ENCODE measurements around the gene NOC4L.
"Not testable (repeated sequence)": the region's sequence is repeated elsewhere in the genome, so short reads cannot be mapped to it uniquely, and the experiment has no call there.

NOC4L gene

DNA sequence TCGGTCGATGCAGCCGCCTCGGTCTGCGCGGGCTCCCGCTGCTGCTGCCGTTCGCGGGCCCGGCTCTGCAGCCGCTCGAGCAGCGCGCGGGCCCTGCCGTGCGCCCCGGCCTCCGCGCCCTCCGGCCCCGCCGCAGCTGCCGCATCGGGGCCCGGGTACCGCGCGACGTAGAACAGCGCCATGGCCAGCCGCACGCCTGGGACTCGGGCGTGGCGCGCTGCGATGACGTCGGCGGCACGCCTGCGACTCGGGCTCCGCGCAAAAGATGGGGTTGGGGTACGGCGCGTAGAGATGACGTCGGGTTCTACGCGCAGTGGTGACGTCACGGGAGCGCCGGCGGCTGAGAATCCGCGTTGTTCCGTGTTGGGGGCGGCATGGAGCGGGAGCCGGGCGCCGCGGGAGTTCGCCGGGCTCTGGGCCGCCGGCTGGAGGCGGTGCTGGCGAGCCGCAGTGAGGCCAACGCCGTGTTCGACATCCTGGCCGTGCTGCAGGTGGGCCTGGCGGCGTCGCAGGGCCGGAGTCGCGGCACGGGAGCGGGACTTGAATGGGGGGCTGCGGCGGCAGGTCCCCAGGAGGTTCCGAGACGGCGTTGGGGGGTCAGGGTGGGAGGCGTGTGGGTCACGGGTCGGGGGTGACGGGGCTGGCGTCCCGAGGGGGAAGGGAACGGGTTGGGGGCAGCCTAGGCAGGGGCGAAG is at the start of gene NOC4L, which contains the start of gene DDX51:
NOC4L (plus strand) TSS at position 343 of the 695 bp plus-strand sequence; CDS start at position 375, 32 bp downstream.
DDX51 (minus strand) TSS at position 205 of the 695 bp plus-strand sequence; CDS start at position 182, 23 bp downstream.
- DNase-seq (ENCODE audit: low spot score): peak; percentile 99

DNA sequence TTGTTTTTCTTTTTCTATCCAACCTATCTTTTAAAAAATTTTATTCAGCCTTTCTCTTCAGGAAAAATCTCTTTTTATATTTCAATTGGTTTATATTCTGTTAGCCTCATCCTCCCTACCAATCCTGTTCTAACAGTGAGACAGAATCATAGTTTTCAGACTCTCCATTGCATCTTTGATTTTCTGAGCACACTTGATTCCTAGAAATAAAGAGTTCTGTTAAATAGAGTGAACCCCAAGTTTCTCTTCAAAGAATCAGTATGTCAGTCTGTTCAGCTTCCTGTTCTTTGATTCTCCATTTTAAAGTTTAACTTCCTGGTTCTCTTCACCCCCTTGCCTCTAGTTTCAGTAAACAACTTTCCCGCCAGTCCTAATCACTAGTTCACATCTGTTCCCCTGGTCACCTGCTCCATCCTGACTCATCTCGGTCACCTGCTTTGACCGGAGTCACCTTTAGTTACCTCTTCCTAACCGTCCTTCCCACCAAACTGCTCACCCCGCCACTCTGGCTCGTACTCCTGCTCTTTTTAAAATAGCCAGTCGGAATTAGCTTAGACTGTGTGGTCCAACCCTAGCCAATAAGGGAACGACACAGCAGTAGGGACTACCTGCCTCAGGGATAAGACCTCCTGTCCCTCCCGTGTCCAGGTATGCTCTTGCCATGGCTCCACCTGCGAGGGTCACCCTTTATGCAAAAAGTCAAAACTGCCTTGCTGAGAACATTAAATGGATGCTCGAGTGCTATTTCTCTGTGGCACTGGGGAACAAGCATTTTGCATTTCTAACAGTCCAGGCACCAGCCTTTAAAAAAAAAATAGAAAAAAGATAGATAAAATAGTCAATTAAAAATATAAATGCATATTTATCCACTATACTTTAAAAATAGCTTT is 48.5 kb upstream of the NOC4L start:
- DNase-seq (ENCODE audit: low spot score): no peak

- DNase-seq (ENCODE audit: low spot score): no peak
Measured at GRCh38 chr12:132099739-132100138, 44.5 kb upstream of the NOC4L start.

- no peak for DNase-seq (ENCODE audit: low spot score)
Measured at GRCh38 chr12:132100306-132101065, 43.8 kb upstream of the NOC4L start.

GRCh38 chr12:132102297-132102696 is 42.0 kb upstream of the NOC4L start:
- DNase-seq (ENCODE audit: low spot score): no peak

- not testable (repeated sequence) for DNase-seq (ENCODE audit: low spot score)
Measured at GRCh38 chr12:132103072-132103471, 41.2 kb upstream of the NOC4L start.

- no peak for DNase-seq (ENCODE audit: low spot score)
Measured at GRCh38 chr12:132103542-132104308, 40.5 kb upstream of the NOC4L start.

DNA sequence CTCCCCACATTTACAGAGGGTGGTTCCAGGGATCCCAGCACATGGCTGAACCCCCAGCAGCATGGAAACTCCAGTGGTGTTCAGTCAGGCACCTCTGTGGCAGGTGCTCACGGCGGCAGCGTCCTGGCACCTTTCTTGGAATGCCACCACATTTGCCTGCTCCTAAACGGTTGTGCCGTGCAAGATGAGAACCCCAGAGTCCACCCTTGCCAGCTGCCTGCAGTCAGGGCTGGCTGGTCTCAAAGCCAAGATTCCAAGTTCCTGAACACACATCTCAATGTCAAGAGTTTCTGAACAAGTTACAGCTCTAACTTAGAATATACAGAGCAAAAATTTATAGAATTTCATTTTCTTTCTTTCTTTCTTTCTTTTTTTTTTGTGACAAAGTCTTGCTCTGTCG is 38.8 kb upstream of the NOC4L start:
- DNase-seq (ENCODE audit: low spot score): no peak

- no peak for DNase-seq (ENCODE audit: low spot score)
Measured at GRCh38 chr12:132106921-132107320, 37.3 kb upstream of the NOC4L start.

DNA sequence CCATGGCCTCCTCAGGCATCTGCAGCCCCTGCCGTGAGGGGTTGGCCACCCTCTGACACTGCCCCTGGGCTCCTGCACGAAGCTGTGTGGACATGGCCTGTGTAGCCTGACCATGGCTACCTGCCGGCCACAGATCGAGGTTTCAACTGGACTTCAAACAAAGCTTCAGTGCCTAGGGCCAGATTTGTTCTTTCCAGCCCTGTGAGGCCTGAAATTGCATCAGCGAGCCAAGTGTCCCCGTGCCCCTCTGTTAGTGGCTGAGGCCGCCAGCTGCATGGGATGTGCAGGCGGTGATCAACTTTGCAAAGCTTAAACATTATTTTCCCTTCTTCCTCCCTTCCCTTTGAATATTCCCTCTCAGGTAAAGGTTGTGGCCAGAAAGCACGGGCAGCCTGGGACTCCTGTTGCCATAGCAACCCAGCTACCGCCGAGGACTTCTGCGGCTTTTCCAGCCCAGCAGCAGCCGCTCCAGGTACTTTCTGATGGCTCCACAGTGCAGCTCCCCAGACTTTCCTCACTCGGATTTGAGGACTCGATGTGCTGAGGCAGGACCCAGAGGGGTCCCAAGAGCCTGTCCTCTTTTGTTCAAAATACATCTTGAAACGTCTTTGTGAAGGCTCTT is 35.9 kb upstream of the NOC4L start:
- DNase-seq (ENCODE audit: low spot score): no peak

DNA sequence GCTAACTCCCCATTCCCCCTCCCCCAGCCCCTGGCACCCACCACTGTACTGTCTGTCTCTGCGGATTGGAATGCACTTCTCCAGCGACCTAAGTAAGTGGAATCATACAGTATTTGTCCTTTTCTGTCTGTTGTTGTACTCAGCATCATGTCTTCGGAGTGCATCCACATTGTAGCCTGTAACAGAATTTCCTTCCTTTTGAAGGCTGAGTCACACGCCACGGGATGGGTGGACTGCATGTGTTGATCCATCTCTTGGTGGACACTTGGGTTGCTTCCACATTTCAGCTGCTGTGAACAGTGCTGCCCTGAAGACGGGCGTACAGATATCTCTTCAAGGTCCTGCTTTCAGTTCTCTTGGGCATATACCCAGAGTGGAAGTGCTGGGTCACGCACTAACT is 34.5 kb upstream of the NOC4L start:
- DNase-seq (ENCODE audit: low spot score): no peak

DNA sequence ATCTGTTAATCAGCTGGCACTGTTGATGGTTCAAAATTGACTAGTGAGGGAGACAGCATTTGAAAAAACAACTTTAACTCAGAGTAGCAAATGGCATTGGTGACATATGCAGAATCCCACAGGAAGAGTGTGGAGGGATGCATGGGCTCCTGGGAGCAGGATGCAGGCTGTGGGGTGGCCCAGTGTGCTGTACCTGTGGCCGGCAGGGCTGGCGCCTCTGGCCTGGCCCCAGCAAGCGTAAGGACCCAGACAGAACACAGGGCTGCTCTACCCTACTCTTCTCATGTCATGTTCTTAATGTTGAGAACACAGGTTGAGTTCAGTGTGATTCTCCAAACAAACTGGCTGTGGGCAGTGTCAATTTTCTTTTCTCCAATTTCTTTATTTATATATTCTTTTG is 33.6 kb upstream of the NOC4L start:
- DNase-seq (ENCODE audit: low spot score): no peak

GRCh38 chr12:132111654-132112304 is 32.5 kb upstream of the NOC4L start:
- DNase-seq (ENCODE audit: low spot score): no peak

GRCh38 chr12:132114667-132115066 is 29.6 kb upstream of the NOC4L start:
- DNase-seq (ENCODE audit: low spot score): no peak

DNA sequence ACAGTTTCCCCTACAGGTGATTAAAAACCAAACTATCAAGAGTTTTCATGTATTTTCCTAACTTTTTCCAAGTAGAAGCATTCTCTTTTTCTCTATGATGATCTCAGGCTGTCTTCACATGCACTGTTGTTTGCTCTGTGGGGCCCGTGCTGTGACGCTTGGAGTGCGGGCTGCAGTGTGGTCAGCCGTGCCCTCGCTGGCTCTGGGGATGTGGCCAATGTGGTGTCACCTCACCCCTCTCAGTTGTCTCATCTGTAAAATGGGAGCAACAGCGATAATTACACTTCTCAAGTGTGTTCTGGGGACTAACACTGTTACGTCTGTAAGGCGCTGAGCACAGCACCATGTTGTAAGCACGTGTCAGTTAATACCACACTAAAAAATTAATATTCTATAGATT is 28.8 kb upstream of the NOC4L start:
- no peak for DNase-seq (ENCODE audit: low spot score)

GRCh38 chr12:132116709-132117557 is 27.3 kb upstream of the NOC4L start:
- no peak for DNase-seq (ENCODE audit: low spot score)

- DNase-seq (ENCODE audit: low spot score): peak; percentile 48
Measured at GRCh38 chr12:132117558-132117875, 26.7 kb upstream of the NOC4L start.

DNA sequence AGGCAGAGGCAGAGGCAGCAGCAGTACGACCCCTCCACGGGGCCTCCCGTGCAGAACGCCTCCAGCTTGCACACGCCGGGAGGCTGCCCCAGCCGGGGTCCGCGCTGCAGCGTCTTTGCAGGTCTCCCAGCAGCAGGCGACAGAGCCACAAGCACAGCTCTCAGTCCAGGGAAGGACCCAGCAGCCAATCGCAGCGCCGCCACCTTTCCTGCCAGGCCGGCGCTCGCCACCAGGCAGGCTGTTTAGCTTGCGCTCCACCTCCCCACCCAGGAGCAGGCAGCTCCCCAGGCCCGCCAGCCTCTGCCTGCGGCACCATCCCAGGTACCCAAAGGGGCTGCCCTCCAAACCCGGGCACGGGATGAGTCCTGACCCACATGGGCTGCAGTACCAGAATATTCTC is 25.4 kb upstream of the NOC4L start:
- DNase-seq (ENCODE audit: low spot score): no peak

- no peak for DNase-seq (ENCODE audit: low spot score)
Measured at GRCh38 chr12:132121283-132121682, 23.0 kb upstream of the NOC4L start.

All from D341Med (cell line).